HepG2 (cell line): ENCODE measurements around the gene LRRC40. TPM values are rescaled to one million over a fixed set of nuclear protein-coding genes. Genes with fewer than 3 reads are reported as not detected.

Experiments
- CBX1 ChIP-seq: IDR thresholded peaks from one replicate; pipeline ENCODE4 v1.6.1; 2016; ENCODE audit warnings: antibody characterized with exemption, low read depth
- CREBL2 ChIP-seq: sonication (generic); formaldehyde crosslinking; IDR thresholded peaks from 2 replicates; pipeline ENCODE4 v1.8.1; 2023; ENCODE audit warnings: missing genetic modification reagents, mild to moderate bottlenecking, borderline replicate concordance
- E2F1 ChIP-seq: sonication (generic); formaldehyde crosslinking; IDR thresholded peaks from 2 replicates; pipeline ENCODE4 v1.5.0; 2020; ENCODE audit warnings: missing genetic modification reagents
- EZH2 ChIP-seq: conservative IDR thresholded peaks from 2 replicates; pipeline ENCODE4 v1.6.1; 2012; ENCODE audit warnings: mild to moderate bottlenecking, low read depth, low read length, moderate library complexity
- MIER3 ChIP-seq: IDR thresholded peaks from 2 replicates; pipeline ENCODE4 v1.6.1; 2016; ENCODE audit warnings: missing compliant biosample characterization, borderline replicate concordance
- MXD4 ChIP-seq: IDR thresholded peaks from 2 replicates; pipeline ENCODE4 v1.6.1; 2016; ENCODE audit warnings: mild to moderate bottlenecking, missing biosample characterization, missing genetic modification reagents
- NFE2L1 ChIP-seq: sonication (generic); formaldehyde crosslinking; IDR thresholded peaks from 2 replicates; pipeline ENCODE4 v1.4.0; 2020; ENCODE audit warnings: missing genetic modification reagents, mild to moderate bottlenecking, borderline replicate concordance
- NFIC ChIP-seq: IDR thresholded peaks from 2 replicates; pipeline ENCODE4 v1.6.1; 2012; ENCODE audit warnings: mild to moderate bottlenecking, low read length, inconsistent platforms
- NR3C1 ChIP-seq: sonication (generic); formaldehyde crosslinking; IDR thresholded peaks from 2 replicates; pipeline ENCODE4 v1.4.0; 2020; ENCODE audit warnings: missing genetic modification reagents
- RBFOX2 ChIP-seq: fragments of 200-400 bp; formaldehyde crosslinking; IDR thresholded peaks from 2 replicates; pipeline ENCODE4 v1.6.1; 2017; ENCODE audit warnings: low read depth, mild to moderate bottlenecking, low read length
- RFXAP ChIP-seq: sonication (generic); formaldehyde crosslinking; IDR thresholded peaks from 2 replicates; pipeline ENCODE4 v1.4.0; 2020; ENCODE audit warnings: missing genetic modification reagents, borderline replicate concordance
- THYN1 ChIP-seq: sonication (generic); formaldehyde crosslinking; IDR thresholded peaks from 2 replicates; pipeline ENCODE4 v1.8.1; 2023; ENCODE audit warnings: low read depth, mild to moderate bottlenecking, moderate library complexity, missing genetic modification reagents, borderline replicate concordance
- TOE1 ChIP-seq: sonication (generic); formaldehyde crosslinking; IDR thresholded peaks from 2 replicates; pipeline ENCODE4 v1.4.0; 2020; ENCODE audit warnings: mild to moderate bottlenecking, missing genetic modification reagents
- TRIM22 ChIP-seq: fragments of 450-650 bp; IDR thresholded peaks from 2 replicates; pipeline ENCODE4 v1.6.1; 2017
- ZNF605 ChIP-seq: sonication (generic); formaldehyde crosslinking; IDR thresholded peaks from 2 replicates; pipeline ENCODE4 v1.8.0; 2022; ENCODE audit warnings: mild to moderate bottlenecking, missing genetic modification reagents
- ZNF773 ChIP-seq: sonication (generic); formaldehyde crosslinking; IDR thresholded peaks from 2 replicates; pipeline ENCODE4 v1.4.0; 2020; ENCODE audit warnings: missing genetic modification reagents, borderline replicate concordance
- ZNF841 ChIP-seq: sonication (generic); formaldehyde crosslinking; IDR thresholded peaks from 2 replicates; pipeline ENCODE4 v1.8.1; 2023; ENCODE audit warnings: missing genetic modification reagents, borderline replicate concordance
- ZSCAN21 ChIP-seq: sonication (generic); formaldehyde crosslinking; IDR thresholded peaks from 2 replicates; pipeline ENCODE4 v1.8.0; 2022; ENCODE audit warnings: mild to moderate bottlenecking, missing genetic modification reagents, moderate library complexity, borderline replicate concordance
- polyA plus RNA-seq, 8 experiments: library from polyadenylated mRNA; depleted of rRNA in 3 of 8; stranded (reverse) in 7 of 8; unstranded in 1 of 8; fragments of >200 nt; fragmentation: Illumina TruSeq in 4 of 8; extraction: Trizol in 4 of 8; gene quantifications; 2 replicates each; pipeline versions ENCODE4 v1.2.1 to v1.2.3, GENCODE V29; 2011 to 2016; ENCODE audit warnings: low read depth in 4 of 8, missing spikeins in 1 of 8, mixed read lengths in 1 of 8; ENCODE audit not compliant: insufficient read depth in 1 of 8
- total RNA-seq, 5 experiments: library from RNA; depleted of rRNA; stranded (reverse); fragments of >200 nt; fragmentation: Illumina TruSeq; extraction: Trizol; gene quantifications; 2 replicates each; pipeline ENCODE4 v1.2.3, GENCODE V29; 2016; ENCODE audit warnings: low read depth in 1 of 5
- TF ChIP-seq, protein P1 (sequence below): sonication (generic); formaldehyde crosslinking; IDR thresholded peaks from 2 replicates; pipeline ENCODE4 v1.9.0; 2021; ENCODE audit warnings: missing genetic modification reagents, borderline replicate concordance
- TF ChIP-seq, protein P2 (sequence below): sonication (generic); formaldehyde crosslinking; IDR thresholded peaks from 2 replicates; pipeline ENCODE4 v1.5.1; 2020; ENCODE audit warnings: missing genetic modification reagents, mild to moderate bottlenecking, borderline replicate concordance

Gene LRRC40
- total and polyA plus RNA-seq, 2 of the 13 experiments (the other 11 are each of a cell fraction or from before 2014, with no cell fraction given) = 10.3 to 32.7 TPM

DNA sequence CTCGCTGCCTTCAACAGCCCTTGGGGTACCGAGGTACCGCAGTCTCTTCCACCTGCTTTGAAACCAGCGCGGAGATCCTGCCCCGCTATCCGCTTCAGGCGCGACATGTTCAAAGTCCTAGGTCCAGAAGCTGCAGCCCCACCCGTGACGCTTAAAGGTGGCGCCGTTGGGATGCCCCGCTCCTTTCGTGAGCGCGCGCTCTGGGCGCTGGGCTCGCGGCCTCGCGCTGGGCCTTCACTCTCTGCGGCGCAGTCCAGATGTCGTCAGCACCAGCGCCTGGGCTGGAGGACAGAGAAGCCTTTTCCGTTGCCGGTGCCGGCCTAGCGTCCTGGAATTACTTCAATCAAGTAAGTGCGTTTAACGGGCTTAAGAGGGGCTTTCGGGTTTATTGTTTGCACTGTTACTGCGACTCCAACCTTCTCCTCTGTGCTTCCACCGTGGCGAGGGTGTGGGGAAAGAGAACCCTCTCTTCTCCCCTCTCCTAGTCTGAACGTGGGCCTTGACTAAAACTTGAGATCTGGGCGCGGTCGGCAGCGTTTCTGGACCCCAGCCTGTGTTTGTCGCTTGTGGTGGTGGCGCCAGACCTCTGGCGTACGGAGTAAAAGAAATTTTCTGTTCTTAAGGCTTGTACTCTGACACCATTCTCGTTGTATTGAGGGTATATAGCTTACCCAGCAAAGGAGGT lies at the start of gene LRRC40 (continued):
- TF ChIP-seq, protein P1, sequence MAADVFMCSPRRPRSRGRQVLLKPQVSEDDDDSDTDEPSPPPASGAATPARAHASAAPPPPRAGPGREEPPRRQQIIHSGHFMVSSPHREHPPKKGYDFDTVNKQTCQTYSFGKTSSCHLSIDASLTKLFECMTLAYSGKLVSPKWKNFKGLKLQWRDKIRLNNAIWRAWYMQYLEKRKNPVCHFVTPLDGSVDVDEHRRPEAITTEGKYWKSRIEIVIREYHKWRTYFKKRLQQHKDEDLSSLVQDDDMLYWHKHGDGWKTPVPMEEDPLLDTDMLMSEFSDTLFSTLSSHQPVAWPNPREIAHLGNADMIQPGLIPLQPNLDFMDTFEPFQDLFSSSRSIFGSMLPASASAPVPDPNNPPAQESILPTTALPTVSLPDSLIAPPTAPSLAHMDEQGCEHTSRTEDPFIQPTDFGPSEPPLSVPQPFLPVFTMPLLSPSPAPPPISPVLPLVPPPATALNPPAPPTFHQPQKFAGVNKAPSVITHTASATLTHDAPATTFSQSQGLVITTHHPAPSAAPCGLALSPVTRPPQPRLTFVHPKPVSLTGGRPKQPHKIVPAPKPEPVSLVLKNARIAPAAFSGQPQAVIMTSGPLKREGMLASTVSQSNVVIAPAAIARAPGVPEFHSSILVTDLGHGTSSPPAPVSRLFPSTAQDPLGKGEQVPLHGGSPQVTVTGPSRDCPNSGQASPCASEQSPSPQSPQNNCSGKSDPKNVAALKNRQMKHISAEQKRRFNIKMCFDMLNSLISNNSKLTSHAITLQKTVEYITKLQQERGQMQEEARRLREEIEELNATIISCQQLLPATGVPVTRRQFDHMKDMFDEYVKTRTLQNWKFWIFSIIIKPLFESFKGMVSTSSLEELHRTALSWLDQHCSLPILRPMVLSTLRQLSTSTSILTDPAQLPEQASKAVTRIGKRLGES (CRISPR knock-in tag) = no peak
- TF ChIP-seq, protein P2, sequence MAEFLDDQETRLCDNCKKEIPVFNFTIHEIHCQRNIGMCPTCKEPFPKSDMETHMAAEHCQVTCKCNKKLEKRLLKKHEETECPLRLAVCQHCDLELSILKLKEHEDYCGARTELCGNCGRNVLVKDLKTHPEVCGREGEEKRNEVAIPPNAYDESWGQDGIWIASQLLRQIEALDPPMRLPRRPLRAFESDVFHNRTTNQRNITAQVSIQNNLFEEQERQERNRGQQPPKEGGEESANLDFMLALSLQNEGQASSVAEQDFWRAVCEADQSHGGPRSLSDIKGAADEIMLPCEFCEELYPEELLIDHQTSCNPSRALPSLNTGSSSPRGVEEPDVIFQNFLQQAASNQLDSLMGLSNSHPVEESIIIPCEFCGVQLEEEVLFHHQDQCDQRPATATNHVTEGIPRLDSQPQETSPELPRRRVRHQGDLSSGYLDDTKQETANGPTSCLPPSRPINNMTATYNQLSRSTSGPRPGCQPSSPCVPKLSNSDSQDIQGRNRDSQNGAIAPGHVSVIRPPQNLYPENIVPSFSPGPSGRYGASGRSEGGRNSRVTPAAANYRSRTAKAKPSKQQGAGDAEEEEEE (CRISPR knock-in tag) = no peak
- peak; percentile 95 for TF ChIP-seq E2F1 (CRISPR knock-in tag)
- no peak for TF ChIP-seq NR3C1 (CRISPR knock-in tag)
- TF ChIP-seq CBX1 = peak; percentile 93
- no peak for TF ChIP-seq THYN1 (CRISPR knock-in tag)
- peak; percentile 93 for TF ChIP-seq ZNF605 (CRISPR knock-in tag)
- TF ChIP-seq TRIM22 = no peak
- TF ChIP-seq MXD4 (CRISPR knock-in tag) = peak; percentile 58; the same call in 1 of the 2 replicates
- peak; percentile 29; the same call in 1 of the 2 replicates for TF ChIP-seq TOE1 (CRISPR knock-in tag)
- TF ChIP-seq MIER3 = peak; percentile 48; the same call in 1 of the 2 replicates
- TF ChIP-seq ZSCAN21 (CRISPR knock-in tag) = peak; percentile 66; the same call in 1 of the 2 replicates
- TF ChIP-seq RBFOX2 = peak; percentile 87
- no peak for TF ChIP-seq EZH2
- TF ChIP-seq CREBL2 (CRISPR knock-in tag) = no peak; the same call in 1 of the 2 replicates
- no peak for TF ChIP-seq NFE2L1 (CRISPR knock-in tag)
- no peak; the same call in 1 of the 2 replicates for TF ChIP-seq NFIC
- no peak for TF ChIP-seq ZNF773
- TF ChIP-seq ZNF841 = no peak
- TF ChIP-seq RFXAP (CRISPR knock-in tag) = peak; percentile 93
